Type B pancreatic cell (in vitro differentiated cells): ENCODE measurements around the gene METTL1. TPM values are rescaled to one million over a fixed set of nuclear protein-coding genes. Genes with fewer than 3 reads are reported as not detected.
A peak's percentile ranks its signal among the peaks of the same experiment; 100 is the strongest.

Experiments
- DNase-seq: peaks from one replicate; pipeline ENCODE4 v3.0.0; 2021; ENCODE audit warnings: mixed read lengths; ENCODE audit not compliant: unreplicated experiment; ENCODE audit errors: extremely low spot score
- H3K27ac Mint-ChIP-seq: 2 replicates; pipeline ENCODE4 v1.8.0; 2021; ENCODE audit warnings: mild to moderate bottlenecking, mixed read lengths
- H3K27me3 Mint-ChIP-seq: 2 replicates; pipeline ENCODE4 v1.8.0; 2021; ENCODE audit warnings: mixed read lengths
- H3K36me3 Mint-ChIP-seq: 2 replicates; pipeline ENCODE4 v1.8.0; 2021; ENCODE audit warnings: mixed read lengths
- H3K4me1 Mint-ChIP-seq: one replicate; pipeline ENCODE4 v1.8.0; 2021; ENCODE audit warnings: mixed read lengths; ENCODE audit not compliant: unreplicated experiment
- H3K4me3 Mint-ChIP-seq: 2 replicates; pipeline ENCODE4 v1.8.0; 2021; ENCODE audit warnings: mild to moderate bottlenecking, mixed read lengths
- H3K9me3 Mint-ChIP-seq: 2 replicates; pipeline ENCODE4 v1.8.0; 2021; ENCODE audit warnings: mixed read lengths
- CTCF ChIP-seq: fragments of 200-600 bp; sonication (generic); conservative IDR thresholded peaks from 2 replicates; pipeline ENCODE4 v1.5.0; 2021; ENCODE audit warnings: antibody characterized with exemption, mild to moderate bottlenecking
- total RNA-seq: library from RNA; stranded (reverse); gene quantifications from 2 replicates; pipeline ENCODE4 v1.2.1, GENCODE V29; 2021; ENCODE audit warnings: low replicate concordance

The METTL1 gene
- total RNA-seq, 1 donor from 2014 or later, result 31.1 TPM

GRCh38 chr12:57761391-57761998, 10.4 kb downstream of the METTL1 start:
- H3K27ac Mint-ChIP-seq, result no peak overlapping the region
- no peak for DNase-seq
- peaks cover 12% of the 10 kb centered on the region for H3K36me3 Mint-ChIP-seq
- peaks cover 83% of the 10 kb centered on the region for H3K27me3 Mint-ChIP-seq
- no peak overlapping the region for H3K4me3 Mint-ChIP-seq
- TF ChIP-seq CTCF, result no peak
- H3K9me3 Mint-ChIP-seq, result no peaks in the 10 kb centered on the region
- H3K4me1 Mint-ChIP-seq, result peaks cover 9% of the 10 kb centered on the region

GRCh38 chr12:57760347-57760982, 11.4 kb downstream of the METTL1 start:
- H3K27me3 Mint-ChIP-seq, result peaks cover 78% of the 10 kb centered on the region
- peaks cover 9% of the 10 kb centered on the region for H3K4me1 Mint-ChIP-seq
- no peaks in the 10 kb centered on the region for H3K9me3 Mint-ChIP-seq
- no peak overlapping the region for H3K27ac Mint-ChIP-seq
- no peak overlapping the region for H3K4me3 Mint-ChIP-seq
- no peak for TF ChIP-seq CTCF
- H3K36me3 Mint-ChIP-seq, result peaks cover 12% of the 10 kb centered on the region
- no peak for DNase-seq

- H3K4me3 Mint-ChIP-seq, result peak overlapping the region; percentile 71
These were observed 12.4 kb downstream of the METTL1 start for GRCh38 chr12:57759360-57759980.

GRCh38 chr12:57758552-57759359, 13.1 kb downstream of the METTL1 start:
- TF ChIP-seq CTCF, result no peak
- H3K36me3 Mint-ChIP-seq, result peaks cover 12% of the 10 kb centered on the region
- H3K9me3 Mint-ChIP-seq, result no peaks in the 10 kb centered on the region
- no peak overlapping the region for H3K27ac Mint-ChIP-seq
- H3K27me3 Mint-ChIP-seq, result peaks cover 72% of the 10 kb centered on the region
- no peak for DNase-seq
- H3K4me3 Mint-ChIP-seq, result peak overlapping the region; percentile 58
- peaks cover 18% of the 10 kb centered on the region for H3K4me1 Mint-ChIP-seq

More at GRCh38 chr12:57759360-57759980, 12.4 kb downstream of the METTL1 start:
- no peak for DNase-seq
- H3K27me3 Mint-ChIP-seq, result peaks cover 72% of the 10 kb centered on the region
- TF ChIP-seq CTCF, result peak; percentile 45
- peaks cover 12% of the 10 kb centered on the region for H3K36me3 Mint-ChIP-seq
- H3K9me3 Mint-ChIP-seq, result no peaks in the 10 kb centered on the region
- no peak overlapping the region for H3K27ac Mint-ChIP-seq
- H3K4me1 Mint-ChIP-seq, result peaks cover 12% of the 10 kb centered on the region

- Mint-ChIP-seq H3K36me3 (peaks cover 8% of the 10 kb centered on the region), H3K9me3 (no peaks in the 10 kb centered on the region), H3K4me1 (peaks cover 26% of the 10 kb centered on the region), H3K27me3 (peaks cover 69% of the 10 kb centered on the region), H3K27ac (no peak overlapping the region), H3K4me3 (no peak overlapping the region)
- DNase-seq, result no peak
- TF ChIP-seq CTCF, result no peak
These were observed 14.1 kb downstream of the METTL1 start for GRCh38 chr12:57757771-57758170.
